ENCODE data around the gene THAP12.

DNA sequence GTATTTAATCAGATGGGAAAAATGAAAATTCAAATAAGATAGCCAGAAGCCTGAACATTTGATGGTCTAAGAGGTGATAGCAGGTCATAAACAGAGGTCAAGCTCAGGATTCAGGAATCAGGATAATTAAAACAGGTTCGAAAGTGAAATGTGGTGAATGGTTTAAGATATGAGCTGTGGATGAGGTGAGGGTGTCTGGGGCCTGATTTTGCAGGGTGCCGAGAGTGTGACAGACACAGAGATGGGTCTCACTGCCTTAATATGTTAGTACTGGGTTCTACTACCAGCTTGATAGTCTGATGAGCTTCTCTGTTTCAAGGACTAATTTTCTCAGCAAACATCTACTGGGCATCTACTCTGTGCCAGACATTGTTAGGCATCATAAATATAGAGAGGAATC, 44.0 kb upstream of the THAP12 start:
- TF ChIP-seq, protein P1, sequence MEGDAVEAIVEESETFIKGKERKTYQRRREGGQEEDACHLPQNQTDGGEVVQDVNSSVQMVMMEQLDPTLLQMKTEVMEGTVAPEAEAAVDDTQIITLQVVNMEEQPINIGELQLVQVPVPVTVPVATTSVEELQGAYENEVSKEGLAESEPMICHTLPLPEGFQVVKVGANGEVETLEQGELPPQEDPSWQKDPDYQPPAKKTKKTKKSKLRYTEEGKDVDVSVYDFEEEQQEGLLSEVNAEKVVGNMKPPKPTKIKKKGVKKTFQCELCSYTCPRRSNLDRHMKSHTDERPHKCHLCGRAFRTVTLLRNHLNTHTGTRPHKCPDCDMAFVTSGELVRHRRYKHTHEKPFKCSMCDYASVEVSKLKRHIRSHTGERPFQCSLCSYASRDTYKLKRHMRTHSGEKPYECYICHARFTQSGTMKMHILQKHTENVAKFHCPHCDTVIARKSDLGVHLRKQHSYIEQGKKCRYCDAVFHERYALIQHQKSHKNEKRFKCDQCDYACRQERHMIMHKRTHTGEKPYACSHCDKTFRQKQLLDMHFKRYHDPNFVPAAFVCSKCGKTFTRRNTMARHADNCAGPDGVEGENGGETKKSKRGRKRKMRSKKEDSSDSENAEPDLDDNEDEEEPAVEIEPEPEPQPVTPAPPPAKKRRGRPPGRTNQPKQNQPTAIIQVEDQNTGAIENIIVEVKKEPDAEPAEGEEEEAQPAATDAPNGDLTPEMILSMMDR (IDR thresholded peaks at IDR 0.05) = no peak
- TF ChIP-seq EZH2 (IDR thresholded peaks at IDR 0.05; ENCODE audit: borderline replicate concordance, insufficient read depth, low read depth, low read length, poor library complexity, severe bottlenecking) = no peak

Measured in B cell (primary cell).